GM04504 (cell line): ENCODE results near the gene CHCHD3.
A peak's percentile ranks its signal among the peaks of the same experiment; 100 is the strongest.

Experiments used
- DNase-seq: peaks from one replicate; pipeline ENCODE4 v3.0.0-alpha.2; 2012; ENCODE audit warnings: low read depth

The CHCHD3 gene

GRCh38 chr7:133081599-133082389 lies at the start of gene CHCHD3:
Gene CHCHD3 (minus strand): TSS chr7:133082090. CDS start chr7:133081937, 153 bp downstream.
- peak; percentile 98 for DNase-seq

GRCh38 chr7:133130166-133130565 lies 48.3 kb upstream of the CHCHD3 start:
- no peak for DNase-seq

- DNase-seq: no peak
Measured at GRCh38 chr7:133126422-133126821, 44.5 kb upstream of the CHCHD3 start.

GRCh38 chr7:133124974-133125373 lies 43.1 kb upstream of the CHCHD3 start:
- DNase-seq: no peak

GRCh38 chr7:133121175-133121844 lies 39.4 kb upstream of the CHCHD3 start:
- no peak for DNase-seq

- DNase-seq: no peak
Measured at GRCh38 chr7:133119067-133119466, 37.2 kb upstream of the CHCHD3 start.

- DNase-seq: no peak
Measured at GRCh38 chr7:133118261-133118660, 36.4 kb upstream of the CHCHD3 start.

GRCh38 chr7:133117452-133117851 lies 35.6 kb upstream of the CHCHD3 start:
- DNase-seq: no peak

GRCh38 chr7:133115596-133115995 lies 33.7 kb upstream of the CHCHD3 start:
- DNase-seq: no peak

GRCh38 chr7:133114519-133114918 lies 32.6 kb upstream of the CHCHD3 start:
- no peak for DNase-seq

GRCh38 chr7:133112976-133113375 lies 31.1 kb upstream of the CHCHD3 start:
- DNase-seq: no peak

- no peak for DNase-seq
Measured at GRCh38 chr7:133112335-133112734, 30.4 kb upstream of the CHCHD3 start.

- DNase-seq: no peak
Measured at GRCh38 chr7:133110312-133110711, 28.4 kb upstream of the CHCHD3 start.

GRCh38 chr7:133109816-133110215 lies 27.9 kb upstream of the CHCHD3 start:
- no peak for DNase-seq

- no peak for DNase-seq
Measured at GRCh38 chr7:133108023-133108422, 26.1 kb upstream of the CHCHD3 start.

- no peak for DNase-seq
Measured at GRCh38 chr7:133102276-133103060, 20.6 kb upstream of the CHCHD3 start.

- no peak for DNase-seq
Measured at GRCh38 chr7:133099633-133100286, 17.9 kb upstream of the CHCHD3 start.

- DNase-seq: no peak
Measured at GRCh38 chr7:133095119-133095671, 13.3 kb upstream of the CHCHD3 start.

GRCh38 chr7:133091943-133092464 lies 10.1 kb upstream of the CHCHD3 start:
- no peak for DNase-seq

GRCh38 chr7:133082390-133082766 lies 488 bp upstream of the CHCHD3 start:
- no peak for DNase-seq

- peak; percentile 3 for DNase-seq
Measured at GRCh38 chr7:133081119-133081598, 731 bp downstream of the CHCHD3 start.

- no peak for DNase-seq
Measured at GRCh38 chr7:133079296-133079695, 2.6 kb downstream of the CHCHD3 start.
